ENCODE measurements around the gene KCNT2.
"Not testable (repeated sequence)": the region's sequence is repeated elsewhere in the genome, so short reads cannot be mapped to it uniquely, and the experiment has no call there.

Gene KCNT2

GRCh38 chr1:196640976-196641375 is 32.7 kb upstream of the KCNT2 start (continued):
- no peak for TF ChIP-seq ZBTB21 (tag by site-specific recombination; IDR thresholded peaks at IDR 0.05)
- TF ChIP-seq BCL11B (tag by site-specific recombination; IDR thresholded peaks at IDR 0.05; ENCODE audit: low read depth), result no peak
- no peak for TF ChIP-seq ZNF692 (tag by site-specific recombination; IDR thresholded peaks at IDR 0.05)
- no peak for TF ChIP-seq ZBTB6 (tag by site-specific recombination; IDR thresholded peaks at IDR 0.05)

GRCh38 chr1:196639291-196639690 is 31.1 kb upstream of the KCNT2 start:
- H3K4me3 ChIP-seq (ENCODE audit: low read depth, low read length); H3K4me1 ChIP-seq (ENCODE audit: control insufficient read depth, insufficient read depth, low read length); H3K9me3 ChIP-seq (ENCODE audit: control insufficient read depth, insufficient read depth, low read depth, low read length); H3K27ac ChIP-seq (ENCODE audit: extremely low read depth, low read depth, low read length); CTCF ChIA-PET; POLR2A ChIA-PET; H3K36me3 ChIP-seq (ENCODE audit: control insufficient read depth in 2 of 2, insufficient read depth in 1 of 2, low read length in 2 of 2): not testable (repeated sequence)

GRCh38 chr1:196638466-196638865 is 30.2 kb upstream of the KCNT2 start:
- no peak overlapping the region for H3K4me3 ChIP-seq (ENCODE audit: low read depth, low read length)
- H3K36me3 ChIP-seq (ENCODE audit: control insufficient read depth in 2 of 2, insufficient read depth in 1 of 2, low read length in 2 of 2), result no peaks in the 10 kb centered on the region
- TF ChIP-seq KLF9 (tag by site-specific recombination; IDR thresholded peaks at IDR 0.05; ENCODE audit: low read depth), result no peak
- no peak for TF ChIP-seq ZNF132 (tag by site-specific recombination; IDR thresholded peaks at IDR 0.05; ENCODE audit: borderline replicate concordance)
- TF ChIP-seq GFI1B (tag by site-specific recombination; IDR thresholded peaks at IDR 0.05), result no peak
- no peak for TF ChIP-seq IKZF3 (tag by site-specific recombination; IDR thresholded peaks at IDR 0.05)
- TF ChIP-seq SCRT1 (tag by site-specific recombination; IDR thresholded peaks at IDR 0.05; ENCODE audit: borderline replicate concordance), result no peak
- ChIA-PET CTCF (no interaction called here), POLR2A (interaction anchor here (0.7 kb wide), 1 partner anchor 92 kb away, joined by 5 read pairs; no protein-coding TSS in a partner anchor)
- H3K27ac ChIP-seq (ENCODE audit: extremely low read depth, low read depth, low read length), result no peak overlapping the region
- no peaks in the 10 kb centered on the region for H3K9me3 ChIP-seq (ENCODE audit: control insufficient read depth, insufficient read depth, low read depth, low read length)
- H3K4me1 ChIP-seq (ENCODE audit: control insufficient read depth, insufficient read depth, low read length), result no peaks in the 10 kb centered on the region

GRCh38 chr1:196637606-196638005 is 29.4 kb upstream of the KCNT2 start:
- no peaks in the 10 kb centered on the region for H3K36me3 ChIP-seq (ENCODE audit: control insufficient read depth in 2 of 2, insufficient read depth in 1 of 2, low read length in 2 of 2)
- H3K4me3 ChIP-seq (ENCODE audit: low read depth, low read length), result no peak overlapping the region
- no peak overlapping the region for H3K27ac ChIP-seq (ENCODE audit: extremely low read depth, low read depth, low read length)
- ChIA-PET CTCF (no interaction called here), POLR2A (no interaction called here)
- no peak for TF ChIP-seq ZNF433 (tag by site-specific recombination; IDR thresholded peaks at IDR 0.05; ENCODE audit: low read depth)
- no peak for TF ChIP-seq MZF1 (tag by site-specific recombination; IDR thresholded peaks at IDR 0.05; ENCODE audit: borderline replicate concordance)
- no peak for TF ChIP-seq ZNF114 (tag by site-specific recombination; IDR thresholded peaks at IDR 0.05)
- TF ChIP-seq ZNF24 (tag by site-specific recombination; IDR thresholded peaks at IDR 0.05), result no peak
- TF ChIP-seq OVOL3 (tag by site-specific recombination; IDR thresholded peaks at IDR 0.05), result no peak
- no peak for TF ChIP-seq ZNF48 (tag by site-specific recombination; IDR thresholded peaks at IDR 0.05)
- no peak for TF ChIP-seq ZNF544 (tag by site-specific recombination; IDR thresholded peaks at IDR 0.05)
- no peak for TF ChIP-seq ZNF184 (tag by site-specific recombination; IDR thresholded peaks at IDR 0.05)
- no peak for TF ChIP-seq ZBTB48 (tag by site-specific recombination; IDR thresholded peaks at IDR 0.05)
- no peak for TF ChIP-seq ZNF707 (tag by site-specific recombination; IDR thresholded peaks at IDR 0.05)
- TF ChIP-seq ZNF211 (tag by site-specific recombination; IDR thresholded peaks at IDR 0.05; ENCODE audit: low read depth), result no peak
- no peak for TF ChIP-seq ZNF561 (tag by site-specific recombination; IDR thresholded peaks at IDR 0.05; ENCODE audit: borderline replicate concordance)
- TF ChIP-seq KLF1 (tag by site-specific recombination; IDR thresholded peaks at IDR 0.05), result no peak
- TF ChIP-seq ZNF555 (tag by site-specific recombination; conservative IDR thresholded peaks at IDR 0.05), result no peak
- no peak for TF ChIP-seq ZNF10 (tag by site-specific recombination; IDR thresholded peaks at IDR 0.05)
- no peak for TF ChIP-seq ZNF76 (tag by site-specific recombination; IDR thresholded peaks at IDR 0.05; ENCODE audit: borderline replicate concordance, low read depth)
- TF ChIP-seq ZNF510 (tag by site-specific recombination; IDR thresholded peaks at IDR 0.05; ENCODE audit: insufficient replicate concordance), result no peak
- TF ChIP-seq ZNF146 (tag by site-specific recombination; IDR thresholded peaks at IDR 0.05), result no peak
- no peak for TF ChIP-seq ZNF133 (tag by site-specific recombination; IDR thresholded peaks at IDR 0.05)
- no peak for TF ChIP-seq ZNF169 (tag by site-specific recombination; IDR thresholded peaks at IDR 0.05)
- no peaks in the 10 kb centered on the region for H3K9me3 ChIP-seq (ENCODE audit: control insufficient read depth, insufficient read depth, low read depth, low read length)
- no peaks in the 10 kb centered on the region for H3K4me1 ChIP-seq (ENCODE audit: control insufficient read depth, insufficient read depth, low read length)
